Peyer's patch (tissue), 4 donors: ENCODE data around the gene UNC5A. TPM values are rescaled to one million over a fixed set of nuclear protein-coding genes. Genes with fewer than 3 reads are reported as not detected.

Experiments
- DNase-seq, 3 donors: peaks; one replicate each; pipeline ENCODE4 v3.0.0-alpha.2; 2017 to 2019
- H3K27ac ChIP-seq, 4 donors: fragments of 200-600 bp; sonication (generic); one replicate each; pipeline ENCODE4 v1.5.1; 2016 to 2019
- H3K27me3 ChIP-seq, 2 donors: fragments of 200-600 bp; sonication (generic); one replicate each; pipeline ENCODE4 v1.5.1; 2019
- H3K36me3 ChIP-seq, 3 donors: fragments of 200-600 bp; sonication (generic); one replicate each; pipeline ENCODE4 v1.5.1; 2016 to 2019
- H3K4me1 ChIP-seq, 4 donors: fragments of 200-600 bp; sonication (generic); one replicate each; pipeline ENCODE4 v1.5.1; 2016 to 2019
- H3K4me3 ChIP-seq, 4 donors: fragments of 200-600 bp; sonication (generic); 1 replicate in 3 of 4; 2 replicates in 1 of 4; pipeline ENCODE4 v1.5.1; 2016 to 2019; ENCODE audit warnings: mild to moderate bottlenecking in 1 of 4
- H3K9me3 ChIP-seq, 4 donors: fragments of 200-600 bp; sonication (generic); one replicate each; pipeline ENCODE4 v1.5.1; 2016 to 2019; ENCODE audit warnings: mild to moderate bottlenecking in 1 of 4
- POLR2A ChIP-seq, 2 donors: fragments of 450-650 bp; IDR thresholded peaks; one replicate each; pipeline ENCODE4 v1.5.1; 2017; ENCODE audit warnings: antibody characterized with exemption in 2 of 2, mild to moderate bottlenecking in 2 of 2, moderate library complexity in 2 of 2
- total RNA-seq, 4 donors: library from RNA; depleted of rRNA; stranded (reverse); fragments of >200 nt; gene quantifications; one replicate each; pipeline ENCODE4 v1.1.0, GENCODE V29; 2016
- TF ChIP-seq, protein P1 (sequence below), 6 experiments: fragments of 450-650 bp in 4 of 6; fragments of 200-600 bp in 2 of 6; sonication (generic) in 1 of 6; IDR thresholded peaks; one replicate each; pipeline ENCODE4 v1.5.1; 2017 to 2019; ENCODE audit warnings: antibody characterized with exemption in 6 of 6, mild to moderate bottlenecking in 3 of 6, moderate library complexity in 1 of 6

The UNC5A gene
- total RNA-seq, 4 donors from 2014 or later, result 0.18 TPM; not detected in 3

DNA sequence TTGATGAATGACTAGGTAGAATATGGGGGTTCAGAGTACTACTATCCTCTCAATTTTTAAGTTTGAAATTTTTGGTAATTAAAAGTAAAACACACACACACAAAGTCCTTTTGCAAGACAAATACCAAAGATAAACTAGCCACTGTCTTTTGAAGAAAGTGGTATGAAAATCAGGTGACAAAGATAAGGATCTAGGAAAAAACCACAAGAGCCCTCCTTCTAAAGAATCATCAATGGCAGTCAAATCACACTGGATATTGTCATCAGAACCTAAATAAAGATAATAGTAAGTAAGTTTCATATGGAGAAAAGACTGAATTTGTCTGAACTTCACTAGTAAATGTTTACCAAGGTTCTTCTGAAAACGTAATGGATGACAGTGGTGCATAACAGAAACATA lies 119.3 kb downstream of the UNC5A start:
- Histone ChIP-seq H3K27ac (no peak overlapping the region), H3K36me3 (peaks cover 0 to 45% (median 0%) of the 10 kb centered on the region in 3 donors), H3K4me3 (no peak overlapping the region), H3K4me1 (no peaks in the 10 kb centered on the region), H3K27me3 (no peaks in the 10 kb centered on the region), H3K9me3 (no peaks in the 10 kb centered on the region)
- no peak for DNase-seq
- TF ChIP-seq, protein P1, sequence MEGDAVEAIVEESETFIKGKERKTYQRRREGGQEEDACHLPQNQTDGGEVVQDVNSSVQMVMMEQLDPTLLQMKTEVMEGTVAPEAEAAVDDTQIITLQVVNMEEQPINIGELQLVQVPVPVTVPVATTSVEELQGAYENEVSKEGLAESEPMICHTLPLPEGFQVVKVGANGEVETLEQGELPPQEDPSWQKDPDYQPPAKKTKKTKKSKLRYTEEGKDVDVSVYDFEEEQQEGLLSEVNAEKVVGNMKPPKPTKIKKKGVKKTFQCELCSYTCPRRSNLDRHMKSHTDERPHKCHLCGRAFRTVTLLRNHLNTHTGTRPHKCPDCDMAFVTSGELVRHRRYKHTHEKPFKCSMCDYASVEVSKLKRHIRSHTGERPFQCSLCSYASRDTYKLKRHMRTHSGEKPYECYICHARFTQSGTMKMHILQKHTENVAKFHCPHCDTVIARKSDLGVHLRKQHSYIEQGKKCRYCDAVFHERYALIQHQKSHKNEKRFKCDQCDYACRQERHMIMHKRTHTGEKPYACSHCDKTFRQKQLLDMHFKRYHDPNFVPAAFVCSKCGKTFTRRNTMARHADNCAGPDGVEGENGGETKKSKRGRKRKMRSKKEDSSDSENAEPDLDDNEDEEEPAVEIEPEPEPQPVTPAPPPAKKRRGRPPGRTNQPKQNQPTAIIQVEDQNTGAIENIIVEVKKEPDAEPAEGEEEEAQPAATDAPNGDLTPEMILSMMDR (IDR thresholded peaks at IDR 0.05), result no peak
- no peak for TF ChIP-seq POLR2A (IDR thresholded peaks at IDR 0.05)

Other genes starting within 250 kb of the UNC5A start
- 1 to 10 TPM in 2 of 4 donors, under 1 TPM in 2; 0.83 to 1.9 (median 1.2) TPM for gene GPRIN1, start 200.4 kb upstream of the UNC5A start, total RNA-seq
- gene SNCB, start 180.0 kb upstream of the UNC5A start, total RNA-seq, result not detected
- gene EIF4E1B, start 179.9 kb upstream of the UNC5A start, total RNA-seq, result not detected
- 10 to 100 TPM; 25.4 to 33.8 (median 28.7) TPM for gene TSPAN17, start 163.1 kb upstream of the UNC5A start, total RNA-seq
- 1 to 10 TPM; 1.6 to 7.4 (median 3.6) TPM for gene HK3, start 88.8 kb downstream of the UNC5A start, total RNA-seq
- gene UIMC1, start 196.2 kb downstream of the UNC5A start, total RNA-seq, result 100 to 1,000 TPM in 1 of 4 donors, 10 to 100 TPM in 3; 22.4 to 111 (median 41.3) TPM
- 10 to 100 TPM; 15.9 to 27.3 (median 20.0) TPM for gene ZNF346, start 212.1 kb downstream of the UNC5A start, total RNA-seq